Lower lobe of right lung (tissue), 2 donors: Measurements from ENCODE around the gene PHKB. TPM values are rescaled to one million over a fixed set of nuclear protein-coding genes. Genes with fewer than 3 reads are reported as not detected.
A peak's percentile ranks its signal among the peaks of the same experiment; 100 is the strongest.

ENCODE experiments used
- ATAC-seq, 2 donors: fragments of 200-7000 bp; cut with Tn5 transposase; one replicate each; pipeline ENCODE4 v1.9.1; 2020 to 2022; ENCODE audit warnings: mild to moderate bottlenecking in 2 of 2, moderate library complexity in 2 of 2
- DNase-seq: peaks from one replicate; pipeline ENCODE4 v3.0.0-alpha.2; 2020
- H3K27ac ChIP-seq: fragments of 200-600 bp; one replicate; pipeline ENCODE4 v1.8.0; 2022
- H3K27me3 ChIP-seq: fragments of 200-600 bp; one replicate; pipeline ENCODE4 v1.8.0; 2022; ENCODE audit warnings: low read depth
- H3K36me3 ChIP-seq: fragments of 200-600 bp; one replicate; pipeline ENCODE4 v1.8.0; 2022; ENCODE audit warnings: mild to moderate bottlenecking
- H3K4me1 ChIP-seq: fragments of 200-600 bp; one replicate; pipeline ENCODE4 v1.8.0; 2022
- H3K4me3 ChIP-seq: fragments of 200-600 bp; one replicate; pipeline ENCODE4 v1.8.0; 2022; ENCODE audit warnings: mild to moderate bottlenecking
- H3K9me3 ChIP-seq: fragments of 200-600 bp; one replicate; pipeline ENCODE4 v1.8.0; 2022
- intact Hi-C: fragments of 100-400 bp; cut with DNase I; formaldehyde crosslinking; loops from one replicate; pipeline ENCODE4 v1.11.0; 2022
- total RNA-seq: library from RNA; stranded (reverse); fragmentation: NEBNext Ultra II Directional; extraction: Animal tissue kit (Norgen Biotek cat#: 25700); gene quantifications from one replicate; pipeline ENCODE4 v1.2.1, GENCODE V29; 2021
- TF ChIP-seq, protein P1 (sequence below): fragments of 200-600 bp; IDR thresholded peaks from one replicate; pipeline ENCODE4 v1.8.0; 2022; ENCODE audit warnings: antibody characterized with exemption, mild to moderate bottlenecking
- donor health status: DM: no; HTN: yes; CAD: no; lungs with severe emphysema.

Gene PHKB
- total RNA-seq, 1 donor from 2014 or later: 95.1 TPM

DNA sequence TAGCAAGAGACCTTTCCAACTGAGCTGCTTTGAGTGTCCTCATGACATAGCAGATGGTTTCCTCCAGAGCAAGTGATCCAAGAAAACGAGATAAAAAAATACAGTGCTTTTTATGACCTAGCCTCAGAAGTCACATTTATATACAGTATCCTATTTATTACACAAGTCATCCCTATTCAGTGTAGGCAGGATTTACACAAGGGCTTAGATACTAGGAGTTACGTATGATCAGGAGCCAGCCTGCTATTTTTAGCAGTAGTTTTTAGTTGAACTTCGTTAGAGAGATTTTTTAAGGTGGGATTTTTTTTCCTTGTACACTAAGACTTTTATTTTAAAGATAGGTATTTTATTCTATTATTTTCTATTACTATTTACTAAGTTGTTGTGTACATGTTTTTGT is 58.4 kb downstream of the PHKB start:
- intact Hi-C loops: no loop called here
- H3K36me3 ChIP-seq: peaks cover 30% of the 10 kb centered on the region
- H3K27ac ChIP-seq: no peak overlapping the region
- no peak overlapping the region for H3K4me3 ChIP-seq
- ATAC-seq (no peak), DNase-seq (no peak)
- TF ChIP-seq, protein P1, sequence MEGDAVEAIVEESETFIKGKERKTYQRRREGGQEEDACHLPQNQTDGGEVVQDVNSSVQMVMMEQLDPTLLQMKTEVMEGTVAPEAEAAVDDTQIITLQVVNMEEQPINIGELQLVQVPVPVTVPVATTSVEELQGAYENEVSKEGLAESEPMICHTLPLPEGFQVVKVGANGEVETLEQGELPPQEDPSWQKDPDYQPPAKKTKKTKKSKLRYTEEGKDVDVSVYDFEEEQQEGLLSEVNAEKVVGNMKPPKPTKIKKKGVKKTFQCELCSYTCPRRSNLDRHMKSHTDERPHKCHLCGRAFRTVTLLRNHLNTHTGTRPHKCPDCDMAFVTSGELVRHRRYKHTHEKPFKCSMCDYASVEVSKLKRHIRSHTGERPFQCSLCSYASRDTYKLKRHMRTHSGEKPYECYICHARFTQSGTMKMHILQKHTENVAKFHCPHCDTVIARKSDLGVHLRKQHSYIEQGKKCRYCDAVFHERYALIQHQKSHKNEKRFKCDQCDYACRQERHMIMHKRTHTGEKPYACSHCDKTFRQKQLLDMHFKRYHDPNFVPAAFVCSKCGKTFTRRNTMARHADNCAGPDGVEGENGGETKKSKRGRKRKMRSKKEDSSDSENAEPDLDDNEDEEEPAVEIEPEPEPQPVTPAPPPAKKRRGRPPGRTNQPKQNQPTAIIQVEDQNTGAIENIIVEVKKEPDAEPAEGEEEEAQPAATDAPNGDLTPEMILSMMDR: no peak
- H3K27me3 ChIP-seq: no peaks in the 10 kb centered on the region
- H3K4me1 ChIP-seq: peaks cover 11% of the 10 kb centered on the region
- no peaks in the 10 kb centered on the region for H3K9me3 ChIP-seq

DNA sequence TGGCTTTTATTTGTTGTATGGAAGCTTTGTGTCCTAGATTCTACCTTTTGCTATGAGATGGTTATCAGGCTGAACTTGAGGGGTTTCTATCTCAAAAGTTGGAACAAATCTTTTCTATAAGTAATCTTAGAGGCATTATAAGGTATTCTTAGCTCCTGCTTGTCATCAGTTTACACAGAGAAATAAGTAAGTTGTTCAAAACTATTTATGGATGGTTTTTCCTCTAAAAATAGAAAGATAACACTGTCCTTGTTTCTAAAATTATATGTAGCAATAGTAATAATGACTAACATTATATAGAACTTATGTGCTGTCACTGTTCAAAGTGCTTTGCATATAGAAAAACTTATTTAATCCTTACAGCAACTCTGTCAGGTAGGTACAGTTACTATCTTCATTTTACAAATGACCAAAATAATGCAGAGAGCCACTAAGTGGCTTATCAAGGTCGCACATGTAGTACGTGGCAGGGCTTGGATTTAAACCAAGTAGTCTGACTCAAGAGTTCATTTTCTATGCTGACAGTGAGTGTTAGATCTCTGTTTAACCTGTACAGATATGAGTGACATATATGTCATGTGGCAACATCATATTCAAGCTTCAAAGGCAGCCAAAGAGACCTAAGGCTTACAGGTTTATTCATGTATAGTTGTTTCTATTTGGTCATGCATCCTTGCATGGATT is 59.0 kb downstream of the PHKB start:
- no peaks in the 10 kb centered on the region for H3K9me3 ChIP-seq
- no peak overlapping the region for H3K27ac ChIP-seq
- TF ChIP-seq, protein P1: no peak
- no peaks in the 10 kb centered on the region for H3K27me3 ChIP-seq
- no peak for DNase-seq
- H3K4me1 ChIP-seq: peaks cover 17% of the 10 kb centered on the region
- intact Hi-C loops: no loop called here
- no peak overlapping the region for H3K4me3 ChIP-seq
- H3K36me3 ChIP-seq: peaks cover 24% of the 10 kb centered on the region
- no peak for ATAC-seq

- DNase-seq (no peak), ATAC-seq (peak; percentile 79 to 82)
- H3K27ac ChIP-seq: no peak overlapping the region
Measured at GRCh38 chr16:47523342-47524006, 62.3 kb downstream of the PHKB start.

GRCh38 chr16:47524007-47524405 is 62.9 kb downstream of the PHKB start:
- Histone ChIP-seq H3K4me3 (no peak overlapping the region), H3K9me3 (no peaks in the 10 kb centered on the region), H3K27me3 (no peaks in the 10 kb centered on the region), H3K4me1 (peaks cover 17% of the 10 kb centered on the region), H3K27ac (no peak overlapping the region), H3K36me3 (no peaks in the 10 kb centered on the region)
- TF ChIP-seq, protein P1: no peak
- DNase-seq: no peak
- intact Hi-C loops: no loop called here
- ATAC-seq: no peak

More at GRCh38 chr16:47523342-47524006, 62.3 kb downstream of the PHKB start:
- intact Hi-C loops: no loop called here
- Histone ChIP-seq H3K36me3 (no peaks in the 10 kb centered on the region), H3K4me1 (peaks cover 17% of the 10 kb centered on the region), H3K4me3 (no peak overlapping the region), H3K27me3 (no peaks in the 10 kb centered on the region), H3K9me3 (no peaks in the 10 kb centered on the region)
- TF ChIP-seq, protein P1: no peak

- H3K4me3 ChIP-seq: no peak overlapping the region
- ATAC-seq: no peak
Measured at GRCh38 chr16:47528431-47528830, 67.3 kb downstream of the PHKB start.

More at GRCh38 chr16:47528431-47528830, 67.3 kb downstream of the PHKB start:
- no peak for DNase-seq
- no peaks in the 10 kb centered on the region for H3K36me3 ChIP-seq
- intact Hi-C loops: no loop called here
- H3K27me3 ChIP-seq: no peaks in the 10 kb centered on the region
- TF ChIP-seq, protein P1: no peak
- no peak overlapping the region for H3K27ac ChIP-seq
- no peaks in the 10 kb centered on the region for H3K9me3 ChIP-seq
- H3K4me1 ChIP-seq: peaks cover 10% of the 10 kb centered on the region
